GM15510 (cell line): ENCODE measurements around the gene VPS33B.

Experiments used
- POLR2A ChIP-seq: IDR thresholded peaks from 3 replicates; pipeline ENCODE4 v1.6.1; 2011; ENCODE audit warnings: borderline replicate concordance; ENCODE audit not compliant: insufficient read length; ENCODE audit errors: extremely low read depth

Gene VPS33B

GRCh38 chr15:91022075-91022831 lies at the start of gene VPS33B:
Gene VPS33B (minus strand): TSS chr15:91022594. CDS start chr15:91022249, 345 bp downstream.
- TF ChIP-seq POLR2A: peak; percentile 72

- TF ChIP-seq POLR2A: no peak
Measured at GRCh38 chr15:91072161-91072560, 49.8 kb upstream of the VPS33B start.

GRCh38 chr15:91070872-91071271 lies 48.5 kb upstream of the VPS33B start:
- no peak for TF ChIP-seq POLR2A

GRCh38 chr15:91068966-91069365 lies 46.6 kb upstream of the VPS33B start:
- no peak for TF ChIP-seq POLR2A

GRCh38 chr15:91068436-91068835 lies 46.0 kb upstream of the VPS33B start:
- no peak for TF ChIP-seq POLR2A

- TF ChIP-seq POLR2A: no peak
Measured at GRCh38 chr15:91067036-91067435, 44.6 kb upstream of the VPS33B start.

- TF ChIP-seq POLR2A: no peak
Measured at GRCh38 chr15:91065505-91065904, 43.1 kb upstream of the VPS33B start.

- no peak for TF ChIP-seq POLR2A
Measured at GRCh38 chr15:91061997-91062396, 39.6 kb upstream of the VPS33B start.

- TF ChIP-seq POLR2A: no peak
Measured at GRCh38 chr15:91061230-91061629, 38.8 kb upstream of the VPS33B start.

GRCh38 chr15:91055548-91056331 lies 33.3 kb upstream of the VPS33B start:
- TF ChIP-seq POLR2A: no peak

GRCh38 chr15:91054816-91055215 lies 32.4 kb upstream of the VPS33B start:
- TF ChIP-seq POLR2A: no peak

- TF ChIP-seq POLR2A: no peak
Measured at GRCh38 chr15:91051248-91051647, 28.9 kb upstream of the VPS33B start.

- no peak for TF ChIP-seq POLR2A
Measured at GRCh38 chr15:91050128-91050455, 27.7 kb upstream of the VPS33B start.

GRCh38 chr15:91049378-91050127 lies 27.2 kb upstream of the VPS33B start:
- TF ChIP-seq POLR2A: no peak

GRCh38 chr15:91047545-91048199 lies 25.3 kb upstream of the VPS33B start:
- no peak for TF ChIP-seq POLR2A
